CD4-positive, alpha-beta T cell (primary cell): ENCODE results near the gene PPP1R37. TPM values are rescaled to one million over a fixed set of nuclear protein-coding genes. Genes with fewer than 3 reads are reported as not detected.

Experiments
- ATAC-seq: fragments of 200-7000 bp; cut with Tn5 transposase; one replicate; pipeline ENCODE4 v1.10.0; 2022; ENCODE audit warnings: mild to moderate bottlenecking; ENCODE audit not compliant: poor library complexity
- CTCF ChIA-PET: fragments of 350-600 bp; sonication (Branson Sonifier 250); formaldehyde crosslinking; loops from one replicate; lab custom pipeline; 2021; ENCODE audit warnings: antibody characterized with exemption, inconsistent platforms; lab: Charles Lee
- POLR2A ChIA-PET: fragments of 350-600 bp; sonication (Branson Sonifier 250); formaldehyde crosslinking; loops from one replicate; lab custom pipeline; 2021; ENCODE audit warnings: antibody characterized with exemption, inconsistent platforms; lab: Charles Lee
- DNase-seq, 14 experiments: peaks; one replicate each; pipeline ENCODE4 v3.0.0-alpha.2; 2013 to 2020; ENCODE audit warnings: mixed read lengths in 2 of 14
- H3K27ac ChIP-seq, 2 donors: one replicate each; pipeline versions ENCODE4 v1.5.1 to v1.7.0; 2013; ENCODE audit warnings: low read length in 2 of 2, low read depth in 1 of 2, mild to moderate bottlenecking in 1 of 2
- H3K27me3 ChIP-seq, 2 experiments: 1 replicate in 1 of 2; 2 replicates in 1 of 2; pipeline versions ENCODE4 v1.6.1 to v1.7.0; 2013; ENCODE audit warnings: low read length in 2 of 2, control low read depth in 1 of 2, mild to moderate bottlenecking in 1 of 2, moderate library complexity in 1 of 2; ENCODE audit not compliant: insufficient read depth in 2 of 2, control insufficient read depth in 1 of 2
- H3K36me3 ChIP-seq: one replicate; pipeline ENCODE4 v1.6.1; 2013; ENCODE audit warnings: low read length, control low read depth; ENCODE audit not compliant: insufficient read depth
- H3K4me1 ChIP-seq: one replicate; pipeline ENCODE4 v1.6.1; 2013; ENCODE audit warnings: low read length, control low read depth; ENCODE audit not compliant: insufficient read depth
- H3K4me3 ChIP-seq: one replicate; pipeline ENCODE4 v1.5.1; 2013; ENCODE audit warnings: mild to moderate bottlenecking, low read length, moderate library complexity
- H3K9me3 ChIP-seq, 2 experiments: 1 replicate in 1 of 2; 2 replicates in 1 of 2; pipeline versions ENCODE4 v1.6.1 to v1.7.0; 2013; ENCODE audit warnings: low read length in 2 of 2, mild to moderate bottlenecking in 2 of 2, control low read depth in 1 of 2, moderate library complexity in 1 of 2; ENCODE audit not compliant: control insufficient read depth in 1 of 2, insufficient read depth in 1 of 2
- H3K27ac Mint-ChIP-seq: one replicate; pipeline ENCODE4 v1.8.0; 2020; ENCODE audit warnings: mixed read lengths
- H3K27me3 Mint-ChIP-seq: one replicate; pipeline ENCODE4 v1.8.0; 2021; ENCODE audit warnings: mixed read lengths
- H3K36me3 Mint-ChIP-seq: one replicate; pipeline ENCODE4 v1.8.0; 2021; ENCODE audit warnings: low read depth, mixed read lengths
- H3K4me1 Mint-ChIP-seq: one replicate; pipeline ENCODE4 v1.8.0; 2021; ENCODE audit warnings: low read depth, mixed read lengths
- H3K4me3 Mint-ChIP-seq: one replicate; pipeline ENCODE4 v1.8.0; 2020; ENCODE audit warnings: mild to moderate bottlenecking, mixed read lengths
- H3K9me3 Mint-ChIP-seq: one replicate; pipeline ENCODE4 v1.8.0; 2020; ENCODE audit warnings: mixed read lengths
- CTCF ChIP-seq: fragments of 200-600 bp; IDR thresholded peaks from one replicate; pipeline ENCODE4 v1.8.0; 2022; ENCODE audit warnings: antibody characterized with exemption, mild to moderate bottlenecking
- intact Hi-C, 2 experiments: fragments of 100-400 bp; cut with DNase I in 1 of 2; cut with micrococcal nuclease in 1 of 2; formaldehyde crosslinking; loops; one replicate each; pipeline versions ENCODE4 v1.15.1 to v1.9.0; 2023 to 2025; cut with DNase I, micrococcal nuclease
- total RNA-seq, 174 experiments: library from RNA in 2 of 174; stranded (reverse) in 2 of 174; gene quantifications; one replicate each; pipeline ENCODE4 v1.2.3 and lab custom pipeline; 2021 to 2026

PPP1R37 gene
- total RNA-seq, 2 experiments from 2014 or later = 17.2 to 19.6 TPM

GRCh38 chr19:45163751-45164460, 70.9 kb downstream of the PPP1R37 start:
- Mint-ChIP-seq H3K27ac (no peak overlapping the region), H3K27me3 (no peaks in the 10 kb centered on the region), H3K4me1 (peaks cover 19% of the 10 kb centered on the region), H3K4me3 (no peak overlapping the region), H3K9me3 (no peaks in the 10 kb centered on the region), H3K36me3 (no peaks in the 10 kb centered on the region)
- ChIA-PET POLR2A (interaction anchor here (1.8 kb wide), 1 partner anchor 14 kb away, joined by 9 read pairs; the partner anchor contains the start of genes BLOC1S3 and TRAPPC6A), CTCF (interaction anchor here (1.0 to 1.6 kb wide), 3 partner anchors 12 to 15 kb away, joined by 4 to 7 read pairs (median 4); partner anchors contain the start of genes BLOC1S3 and TRAPPC6A)
- no peak for ATAC-seq
- peaks cover 2% of the 10 kb centered on the region for H3K36me3 ChIP-seq
- H3K4me3 ChIP-seq = no peak overlapping the region
- TF ChIP-seq CTCF = no peak
- no peak for DNase-seq
- intact Hi-C loops = no loop called here
- H3K4me1 ChIP-seq = peaks cover 29% of the 10 kb centered on the region
- peak overlapping the region; percentile 1 to 51 for H3K27ac ChIP-seq
- H3K27me3 ChIP-seq = no peaks in the 10 kb centered on the region
- H3K9me3 ChIP-seq = no peaks in the 10 kb centered on the region

- Mint-ChIP-seq H3K36me3 (no peaks in the 10 kb centered on the region), H3K27ac (no peak overlapping the region), H3K4me3 (no peak overlapping the region), H3K27me3 (no peaks in the 10 kb centered on the region), H3K4me1 (peaks cover 19% of the 10 kb centered on the region), H3K9me3 (no peaks in the 10 kb centered on the region)
- H3K36me3 ChIP-seq = peaks cover 2% of the 10 kb centered on the region
- TF ChIP-seq CTCF = no peak
- H3K27ac ChIP-seq = peak overlapping the region in 1 of 2 donors; percentile 51
- H3K9me3 ChIP-seq = no peaks in the 10 kb centered on the region
- DNase-seq (peak in 10 of 14 experiments; percentile 22 to 87 (median 43)), ATAC-seq (peak; percentile 81)
- ChIA-PET CTCF (interaction anchor here (1.0 to 1.6 kb wide), 3 partner anchors 12 to 15 kb away, joined by 4 to 7 read pairs (median 4); partner anchors contain the start of genes BLOC1S3 and TRAPPC6A), POLR2A (interaction anchor here (0.8 to 1.8 kb wide), 2 partner anchors 14 to 210 kb away, joined by 3 to 9 read pairs; partner anchors contain the start of genes BLOC1S3 and TRAPPC6A)
- no peaks in the 10 kb centered on the region for H3K27me3 ChIP-seq
- H3K4me3 ChIP-seq = no peak overlapping the region
- H3K4me1 ChIP-seq = peaks cover 37% of the 10 kb centered on the region
- intact Hi-C loops = no loop called here
These were observed 71.8 kb downstream of the PPP1R37 start for GRCh38 chr19:45164577-45165335.

GRCh38 chr19:45166723-45167252, 73.8 kb downstream of the PPP1R37 start:
- H3K36me3 Mint-ChIP-seq = no peaks in the 10 kb centered on the region
- no peaks in the 10 kb centered on the region for H3K9me3 Mint-ChIP-seq
- Histone ChIP-seq H3K9me3 (no peaks in the 10 kb centered on the region), H3K4me1 (peaks cover 57% of the 10 kb centered on the region), H3K27ac (no peak overlapping the region), H3K4me3 (no peak overlapping the region), H3K36me3 (peaks cover 2% of the 10 kb centered on the region), H3K27me3 (no peaks in the 10 kb centered on the region)
- TF ChIP-seq CTCF = no peak
- H3K4me1 Mint-ChIP-seq = peaks cover 29% of the 10 kb centered on the region
- ChIA-PET POLR2A (interaction anchor here (0.8 kb wide), 1 partner anchor 11 kb away, joined by 3 read pairs; the partner anchor contains the start of gene TRAPPC6A), CTCF (no interaction called here)
- ATAC-seq (no peak), DNase-seq (no peak)
- no peaks in the 10 kb centered on the region for H3K27me3 Mint-ChIP-seq
- peak overlapping the region; percentile 7 for H3K4me3 Mint-ChIP-seq
- H3K27ac Mint-ChIP-seq = peak overlapping the region; percentile 7
- intact Hi-C loops = no loop called here
